Smooth muscle cell (in vitro differentiated cells): ENCODE results near the gene DNAJC6. TPM values are rescaled to one million over a fixed set of nuclear protein-coding genes. Genes with fewer than 3 reads are reported as not detected.

ENCODE experiments used
- DNase-seq: peaks from one replicate; lab custom pipeline; 2025; ENCODE audit not compliant: unreplicated experiment; lab: John Stamatoyannopoulos, UW
- H2AFZ ChIP-seq: fragments of 200-600 bp; sonication (generic); 2 replicates; pipeline ENCODE4 v1.6.0; 2016; ENCODE audit warnings: antibody characterized with exemption, low read depth, mild to moderate bottlenecking
- H3F3A ChIP-seq: fragments of 200-600 bp; sonication (generic); 2 replicates; pipeline ENCODE4 v1.6.0; 2017; ENCODE audit warnings: antibody characterized with exemption, low read depth
- H3K27ac ChIP-seq: fragments of 200-600 bp; sonication (generic); 2 replicates; pipeline ENCODE4 v1.5.1; 2016; ENCODE audit warnings: low read depth, mild to moderate bottlenecking
- H3K27me3 ChIP-seq: fragments of 200-600 bp; sonication (generic); 2 replicates; pipeline ENCODE4 v1.6.1; 2016; ENCODE audit warnings: low read depth, mild to moderate bottlenecking
- H3K36me3 ChIP-seq: fragments of 200-600 bp; sonication (generic); 2 replicates; pipeline ENCODE4 v1.5.1; 2016; ENCODE audit warnings: low read depth
- H3K4me1 ChIP-seq: fragments of 200-600 bp; sonication (generic); 2 replicates; pipeline ENCODE4 v1.5.1; 2016; ENCODE audit warnings: low read depth
- H3K4me2 ChIP-seq: fragments of 200-600 bp; sonication (generic); 2 replicates; pipeline ENCODE4 v1.6.0; 2016; ENCODE audit warnings: mild to moderate bottlenecking
- H3K4me3 ChIP-seq: fragments of 200-600 bp; sonication (generic); 2 replicates; pipeline ENCODE4 v1.5.1; 2016; ENCODE audit warnings: mild to moderate bottlenecking
- H3K79me2 ChIP-seq: fragments of 200-600 bp; sonication (generic); 2 replicates; pipeline ENCODE4 v1.6.0; 2016; ENCODE audit warnings: low read depth, mild to moderate bottlenecking
- H3K9ac ChIP-seq: fragments of 200-600 bp; sonication (generic); 2 replicates; pipeline ENCODE4 v1.6.0; 2016; ENCODE audit warnings: low read depth
- H3K9me3 ChIP-seq: fragments of 200-600 bp; sonication (generic); replicated peaks from 2 replicates; pipeline ENCODE4 v1.5.1; 2016; ENCODE audit warnings: low read depth
- H4K20me1 ChIP-seq: fragments of 200-600 bp; sonication (generic); 2 replicates; pipeline ENCODE4 v1.6.0; 2016; ENCODE audit warnings: low read depth
- CTCF ChIP-seq: fragments of 200-600 bp; sonication (generic); IDR thresholded peaks from 2 replicates; pipeline ENCODE4 v1.5.1; 2017; ENCODE audit warnings: borderline replicate concordance, mild to moderate bottlenecking, antibody characterized with exemption; ENCODE audit not compliant: insufficient read depth, poor library complexity, severe bottlenecking
- WGBS: methylation state at CpG from one replicate; pipeline ENCODE4 v1.1.7; 2016; ENCODE audit warnings: low lambda C conversion rate; 5-methylcytosine and 5-hydroxymethylcytosine counted together
- polyA plus RNA-seq: library from polyadenylated mRNA; unstranded; fragments of >200 nt; fragmentation: Nextera tagmentation; extraction: Ambion mirVana; gene quantifications from 2 replicates; pipeline ENCODE4 v1.2.1, GENCODE V29; 2016
- total RNA-seq: library from RNA; depleted of rRNA; stranded (reverse); fragments of >200 nt; gene quantifications from 2 replicates; pipeline ENCODE4 v1.2.3, GENCODE V29; 2014

Gene DNAJC6
- total and polyA plus RNA-seq, 2 experiments from 2014 or later: 0.70 to 7.8 TPM

- H3K9me3 ChIP-seq: no peaks in the 10 kb centered on the region
- WGBS: 74% methylated on average over 4 of the region's 4 CpGs
- H3K4me2 ChIP-seq: no peak overlapping the region
These were observed 103.1 kb downstream of the DNAJC6 start for GRCh38 chr1:65412256-65412983.

GRCh38 chr1:65412984-65413375 lies 103.6 kb downstream of the DNAJC6 start:
- Histone ChIP-seq H2AFZ (no peak overlapping the region), H3K4me1 (no peaks in the 10 kb centered on the region), H3K9me3 (no peaks in the 10 kb centered on the region), H3K4me2 (no peak overlapping the region), H3K4me3 (no peak overlapping the region), H3F3A (no peaks in the 10 kb centered on the region), H3K27ac (no peak overlapping the region), H3K36me3 (no peaks in the 10 kb centered on the region), H3K9ac (no peak overlapping the region), H3K27me3 (no peaks in the 10 kb centered on the region), H4K20me1 (no peaks in the 10 kb centered on the region), H3K79me2 (no peaks in the 10 kb centered on the region)
- no peak for DNase-seq
- 80% methylated on average over 3 of the region's 3 CpGs for WGBS
- no peak for TF ChIP-seq CTCF

More at GRCh38 chr1:65412256-65412983, 103.1 kb downstream of the DNAJC6 start:
- H3K79me2 ChIP-seq: no peaks in the 10 kb centered on the region
- H3K27ac ChIP-seq: no peak overlapping the region
- no peaks in the 10 kb centered on the region for H3K4me1 ChIP-seq
- no peaks in the 10 kb centered on the region for H3K27me3 ChIP-seq
- H4K20me1 ChIP-seq: no peaks in the 10 kb centered on the region
- no peak for DNase-seq
- H3K4me3 ChIP-seq: no peak overlapping the region
- no peak for TF ChIP-seq CTCF
- no peaks in the 10 kb centered on the region for H3F3A ChIP-seq
- H3K36me3 ChIP-seq: no peaks in the 10 kb centered on the region
- H2AFZ ChIP-seq: no peak overlapping the region
- no peak overlapping the region for H3K9ac ChIP-seq

- H3K9me3 ChIP-seq: no peaks in the 10 kb centered on the region
- TF ChIP-seq CTCF: no peak
- H3K27me3 ChIP-seq: no peaks in the 10 kb centered on the region
- H2AFZ ChIP-seq: no peak overlapping the region
- no peak overlapping the region for H3K4me3 ChIP-seq
- H3K27ac ChIP-seq: no peak overlapping the region
- H3K4me2 ChIP-seq: no peak overlapping the region
- H4K20me1 ChIP-seq: no peaks in the 10 kb centered on the region
- no peaks in the 10 kb centered on the region for H3K79me2 ChIP-seq
- H3K9ac ChIP-seq: no peak overlapping the region
- 87% methylated on average over 4 of the region's 4 CpGs for WGBS
- peaks cover 4% of the 10 kb centered on the region for H3K4me1 ChIP-seq
- no peaks in the 10 kb centered on the region for H3K36me3 ChIP-seq
- H3F3A ChIP-seq: peaks cover 1% of the 10 kb centered on the region
- no peak for DNase-seq
These were observed 105.2 kb downstream of the DNAJC6 start for GRCh38 chr1:65414538-65414937.

GRCh38 chr1:65416767-65417166 lies 107.4 kb downstream of the DNAJC6 start:
- Histone ChIP-seq H3K4me3 (no peak overlapping the region), H3K36me3 (no peaks in the 10 kb centered on the region), H2AFZ (no peak overlapping the region), H3K9me3 (no peaks in the 10 kb centered on the region), H3K27ac (no peak overlapping the region), H3K4me1 (peaks cover 5% of the 10 kb centered on the region), H3K79me2 (peaks cover 4% of the 10 kb centered on the region), H3K4me2 (no peak overlapping the region), H3K9ac (no peak overlapping the region), H3K27me3 (no peaks in the 10 kb centered on the region), H4K20me1 (no peaks in the 10 kb centered on the region), H3F3A (peaks cover 11% of the 10 kb centered on the region)
- no peak for TF ChIP-seq CTCF
- no peak for DNase-seq
- whole genome bisulfite sequencing: 86% methylated on average over 1 of the region's 1 CpG
